Activated CD8-positive, alpha-beta memory T cell treated with anti-CD3 and anti-CD28 coated beads for 4 hours (primary cell): ENCODE measurements around the gene RPRD1B.
"Not testable (repeated sequence)": the region's sequence is repeated elsewhere in the genome, so short reads cannot be mapped to it uniquely, and the experiment has no call there.

Source experiments
- DNase-seq, 2 donors: peaks; one replicate each; pipeline ENCODE4 v3.0.0-alpha.2; 2020; ENCODE audit warnings: low read depth in 2 of 2

RPRD1B gene

DNA sequence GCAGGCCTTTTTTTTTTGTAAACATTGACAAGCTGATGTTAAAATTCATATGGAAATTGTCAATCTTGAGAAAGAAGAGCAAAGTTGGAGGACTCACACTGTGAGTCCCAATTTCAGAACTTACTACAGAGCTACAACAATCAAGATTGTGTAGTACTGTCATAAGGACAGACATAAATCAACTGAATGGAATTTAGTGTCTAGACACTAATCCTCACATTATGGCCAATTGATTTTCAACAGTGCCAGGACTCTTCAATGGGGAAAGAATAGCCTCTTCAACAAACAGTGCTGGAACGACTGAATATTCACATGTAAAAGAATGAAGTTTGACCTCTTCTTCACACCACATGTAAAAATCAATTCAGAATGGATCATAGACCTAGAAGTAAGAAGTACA is 70.7 kb downstream of the RPRD1B start:
- DNase-seq, result no peak

DNA sequence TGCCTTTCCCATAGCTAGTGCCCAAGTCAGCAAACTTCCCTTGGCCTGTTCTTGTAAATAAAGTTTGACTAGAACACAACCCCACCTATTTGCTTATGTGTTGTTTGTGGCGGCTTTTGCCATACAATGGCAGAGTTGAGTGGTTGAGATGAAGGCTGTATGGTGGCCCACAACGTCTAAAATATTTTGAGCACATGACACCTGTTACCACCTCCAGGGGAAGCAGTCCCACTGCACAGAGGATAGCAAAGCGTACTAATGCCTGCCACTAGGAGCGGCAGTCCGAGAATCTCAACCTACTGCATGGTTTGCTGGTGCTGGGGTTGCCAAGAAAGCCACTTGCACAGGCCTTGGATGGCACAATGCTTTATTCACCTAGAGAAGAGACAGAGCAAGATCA is 72.9 kb downstream of the RPRD1B start:
- DNase-seq, result no peak

DNA sequence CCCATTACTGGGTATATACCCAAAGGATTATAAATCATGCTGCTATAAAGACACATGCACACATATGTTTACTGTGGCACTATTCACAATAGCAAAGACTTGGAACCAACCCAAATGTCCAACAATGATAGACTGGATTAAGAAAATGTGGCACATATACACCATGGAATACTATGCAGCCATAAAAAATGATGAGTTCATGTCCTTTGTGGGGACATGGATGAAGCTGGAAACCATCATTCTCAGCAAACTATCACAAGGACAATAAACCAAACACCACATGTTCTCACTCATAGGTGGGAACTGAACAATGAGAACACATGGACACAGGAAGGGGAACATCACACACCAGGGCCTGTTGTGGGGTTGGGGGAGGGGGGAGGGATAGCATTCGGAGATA is 73.8 kb downstream of the RPRD1B start:
- DNase-seq, result not testable (repeated sequence)

DNA sequence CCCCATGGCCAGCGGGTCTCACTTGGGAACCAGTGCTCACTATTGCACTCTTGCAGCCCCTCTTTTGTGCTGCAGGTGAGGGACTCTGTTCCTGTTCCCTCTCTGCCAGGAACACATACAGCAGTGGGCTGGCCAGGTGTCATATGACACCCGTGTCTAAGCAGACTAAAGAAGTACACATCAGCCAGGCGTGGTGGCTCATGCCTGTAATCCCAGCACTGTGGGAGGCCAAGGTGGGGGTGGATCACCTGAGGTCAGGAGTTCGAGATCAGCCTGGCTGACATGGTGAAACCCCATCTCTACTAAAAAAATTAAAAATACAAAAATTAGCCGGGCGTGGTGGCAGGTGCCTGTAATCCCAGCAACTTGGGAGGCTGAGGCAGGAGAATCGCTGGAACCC is 74.4 kb downstream of the RPRD1B start:
- DNase-seq, result not testable (repeated sequence)

- no peak for DNase-seq
Measured at GRCh38 chr20:38108438-38108985, 75.0 kb downstream of the RPRD1B start.

DNA sequence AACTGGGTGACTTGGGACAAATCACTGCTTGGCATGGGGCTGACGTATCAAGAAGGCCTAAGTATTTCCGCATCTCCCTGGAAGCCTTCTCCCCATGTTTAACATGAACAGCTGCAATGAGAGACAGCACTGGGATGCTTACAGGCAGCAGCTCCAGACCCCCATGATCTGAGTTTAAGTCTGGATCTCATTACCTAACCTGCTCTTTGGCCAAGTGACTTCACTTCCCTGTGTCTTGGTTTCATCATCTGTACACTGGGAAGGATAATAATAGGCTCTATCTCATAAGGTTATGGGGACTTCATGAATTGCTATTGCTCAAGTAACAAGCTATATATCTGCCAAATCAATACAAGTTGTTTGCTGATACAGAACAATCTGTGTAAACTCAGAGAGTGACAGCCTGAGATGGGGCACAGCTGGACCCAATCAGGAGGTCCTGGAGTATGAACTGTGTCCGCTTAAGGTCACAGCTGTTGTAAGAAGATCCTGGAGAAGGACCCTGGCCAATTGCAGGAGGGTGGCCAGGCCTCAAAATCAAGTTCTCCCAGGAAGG is 75.5 kb downstream of the RPRD1B start:
- DNase-seq, result no peak

GRCh38 chr20:38109591-38110524 is 76.3 kb downstream of the RPRD1B start:
- DNase-seq, result no peak

- DNase-seq, result no peak
Measured at GRCh38 chr20:38110525-38111178, 77.1 kb downstream of the RPRD1B start.

DNA sequence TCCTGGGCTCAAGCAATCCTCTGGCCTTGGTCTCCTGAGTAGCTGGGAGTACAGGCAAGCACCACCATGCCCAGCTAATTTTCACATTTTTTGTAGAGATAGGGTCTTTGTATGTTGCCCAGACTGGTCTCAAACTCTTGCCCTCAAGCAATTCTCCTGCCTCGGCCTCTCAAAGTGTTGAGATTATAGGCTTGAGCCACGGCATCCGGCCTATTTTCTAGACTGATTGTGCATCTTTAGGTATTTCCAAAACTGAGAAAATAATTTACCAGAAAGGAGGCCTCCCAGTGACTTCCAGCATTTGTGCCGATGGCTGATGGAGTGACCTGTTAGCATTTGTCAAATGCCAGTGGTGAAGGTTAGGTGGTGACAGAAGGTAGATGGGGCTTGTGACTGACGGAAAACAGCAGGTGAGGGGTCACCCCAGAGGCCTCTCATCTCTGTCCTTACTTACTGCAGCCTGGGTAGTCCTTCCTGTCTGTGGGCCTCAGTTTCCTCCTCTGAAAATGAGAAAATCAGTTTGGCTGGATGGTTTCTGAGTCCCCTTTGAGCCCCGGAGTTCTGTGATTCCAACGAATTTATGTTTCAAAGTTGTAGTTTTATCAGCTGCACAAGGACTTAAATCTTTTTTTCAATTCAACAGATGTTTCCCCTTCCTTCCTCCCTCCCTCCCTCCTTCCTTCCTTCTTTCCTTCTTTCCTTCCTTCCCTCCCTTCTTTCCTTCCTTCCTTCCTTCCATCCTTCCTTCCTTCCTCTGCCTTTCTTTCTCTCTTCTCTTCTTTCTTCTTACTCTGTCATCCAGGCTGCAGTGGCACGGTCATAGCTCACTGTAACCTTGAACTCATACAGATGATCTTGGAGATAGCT is 78.1 kb downstream of the RPRD1B start:
- no peak for DNase-seq

GRCh38 chr20:38112261-38112929 is 78.8 kb downstream of the RPRD1B start:
- DNase-seq, result no peak

DNA sequence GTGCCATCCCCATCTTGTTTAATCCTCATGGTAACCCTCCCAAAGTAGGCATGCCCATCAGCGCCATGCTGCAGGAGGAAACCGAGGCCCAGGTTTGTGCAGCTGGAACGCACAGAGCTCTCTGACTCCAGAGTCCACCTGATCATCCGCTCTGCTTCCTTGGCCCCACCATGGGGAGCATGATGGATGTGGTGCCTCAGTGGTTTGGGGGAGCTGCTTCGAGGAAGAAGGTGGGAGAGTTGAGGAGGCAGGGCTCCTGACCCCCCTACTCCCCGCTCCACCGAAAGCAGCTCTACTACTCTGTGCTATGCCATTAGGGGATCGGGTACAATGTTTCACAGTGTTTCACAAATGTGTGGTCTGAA is 79.4 kb downstream of the RPRD1B start:
- DNase-seq, result no peak

DNA sequence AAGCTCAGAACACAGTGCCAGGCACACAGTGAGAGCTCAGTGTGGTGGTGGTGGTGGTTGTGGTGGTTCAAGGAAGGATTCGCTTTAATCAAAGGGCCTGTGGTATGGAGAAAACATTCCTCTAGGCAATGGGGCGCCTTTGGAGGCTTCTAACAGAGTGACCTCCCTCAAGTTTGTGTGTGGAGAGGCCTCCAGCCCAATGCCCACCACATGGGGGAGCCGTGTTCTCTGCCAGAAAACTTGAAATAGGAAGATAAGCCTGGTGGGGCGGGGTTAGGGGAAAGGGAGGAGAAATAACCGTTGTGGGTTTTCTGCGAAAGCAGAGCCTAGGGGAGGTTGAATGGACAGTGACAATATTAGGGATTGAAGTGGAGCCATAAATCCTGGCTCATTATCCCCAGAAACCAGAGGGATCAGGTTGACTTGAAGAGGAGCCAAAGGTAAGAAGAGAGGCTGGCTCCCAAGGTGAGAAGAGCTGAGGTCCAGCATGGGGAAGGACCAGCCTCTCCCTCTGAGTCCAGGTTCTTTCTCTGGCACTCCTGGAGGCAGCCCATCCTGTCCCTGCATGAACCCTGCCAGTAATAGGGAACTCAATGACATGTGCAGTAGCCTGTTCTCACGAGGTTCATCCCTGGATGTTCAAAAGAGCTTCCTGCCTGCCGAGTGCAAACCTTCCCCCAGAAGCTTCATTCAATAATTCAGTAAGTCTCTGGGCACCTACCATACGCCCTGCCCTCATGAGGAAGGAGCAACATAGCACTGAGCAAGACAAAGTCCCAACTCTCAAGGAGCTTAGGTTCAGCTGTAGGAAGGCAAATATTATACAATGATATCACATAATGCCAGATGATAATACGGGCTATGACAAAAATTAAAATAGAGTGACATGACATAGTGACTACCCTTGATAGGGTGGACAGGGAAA is 80.1 kb downstream of the RPRD1B start:
- DNase-seq, result no peak

- no peak for DNase-seq
Measured at GRCh38 chr20:38114353-38114791, 80.8 kb downstream of the RPRD1B start.

- DNase-seq, result no peak
Measured at GRCh38 chr20:38115205-38115604, 81.7 kb downstream of the RPRD1B start.

- DNase-seq, result no peak
Measured at GRCh38 chr20:38115896-38116295, 82.3 kb downstream of the RPRD1B start.

DNA sequence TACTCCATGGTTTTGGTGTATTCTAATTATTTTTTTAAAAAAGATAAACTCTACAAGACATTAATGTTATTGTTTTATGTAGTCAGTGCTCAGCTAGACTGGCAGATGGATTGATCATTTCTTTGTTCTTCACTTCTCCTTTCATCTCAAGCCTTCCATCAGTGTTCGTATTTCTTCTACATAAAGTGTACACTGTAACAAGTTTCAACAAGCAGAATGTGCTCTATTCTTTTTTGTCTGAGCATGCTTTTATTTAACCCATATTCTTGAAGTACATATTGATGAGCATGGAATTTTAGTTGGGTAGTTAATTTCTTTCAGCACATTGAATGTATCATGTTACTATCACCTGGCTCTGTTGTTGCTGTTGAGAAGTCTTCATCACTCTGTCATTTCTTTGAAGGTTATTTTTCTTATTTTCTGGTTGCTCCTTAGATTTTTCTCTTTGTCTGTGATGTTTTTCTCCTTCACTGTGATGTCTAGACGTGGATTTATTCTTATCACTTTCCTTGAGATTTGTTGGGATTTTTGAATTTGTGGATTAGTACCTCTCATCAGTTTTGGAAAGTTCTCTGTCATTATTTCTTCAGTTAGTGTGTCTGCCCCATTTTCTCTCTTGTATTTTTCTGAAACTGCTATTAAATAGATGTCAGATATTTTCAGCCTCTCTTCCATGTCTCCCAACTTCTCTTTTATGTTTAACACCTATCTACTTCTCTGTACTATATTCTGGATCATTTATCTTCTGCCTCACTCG is 83.0 kb downstream of the RPRD1B start:
- DNase-seq, result no peak

DNA sequence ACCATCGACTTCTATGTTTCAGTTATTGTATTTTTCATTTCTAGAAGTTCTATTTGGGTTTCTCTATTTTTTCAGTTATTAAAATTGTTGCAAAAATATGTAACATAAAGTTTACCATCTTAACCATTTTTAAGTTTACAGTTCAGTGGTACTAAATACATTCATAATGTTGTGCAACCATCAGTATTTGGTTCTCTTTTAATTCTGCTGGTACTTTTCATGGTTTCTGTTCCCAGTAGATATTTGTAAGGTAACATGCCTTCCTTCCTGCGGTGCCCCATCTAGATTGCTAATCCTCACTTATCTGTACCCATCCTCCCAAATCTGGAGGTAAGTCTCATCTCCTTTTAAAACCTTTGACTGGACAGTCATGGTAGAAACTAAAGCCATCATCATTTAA is 83.7 kb downstream of the RPRD1B start:
- DNase-seq, result no peak

DNA sequence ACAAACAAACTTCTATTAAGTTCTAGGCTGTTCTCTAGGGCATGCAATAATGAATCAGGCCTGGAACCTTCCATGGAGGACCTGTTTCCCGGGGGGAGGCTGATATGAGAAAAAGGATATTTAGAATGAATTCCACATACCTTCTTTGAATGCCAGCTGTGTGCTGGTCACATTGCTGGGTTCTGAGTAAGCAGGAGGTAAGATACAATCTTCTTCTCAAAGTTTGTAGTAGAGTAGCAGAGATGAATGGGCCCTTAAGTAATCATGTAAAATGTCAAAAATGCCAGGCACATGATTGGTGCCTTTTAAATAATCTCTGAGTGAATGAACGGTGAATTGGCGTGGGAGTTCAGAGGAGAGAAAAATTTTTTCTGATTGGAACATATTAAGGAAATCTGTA is 84.1 kb downstream of the RPRD1B start:
- no peak for DNase-seq

- DNase-seq, result no peak
Measured at GRCh38 chr20:38119446-38119845, 85.9 kb downstream of the RPRD1B start.
